ENCODE data around the gene APOBEC3F. TPM values are rescaled to one million over a fixed set of nuclear protein-coding genes. Genes with fewer than 3 reads are reported as not detected.

APOBEC3F gene
- total and polyA plus RNA-seq, 2 donors (not counting 1 experiment from before 2014, with no cell fraction given), result 23.3 to 76.8 TPM

- CTCF ChIA-PET, result no interaction called here
- no peak for ATAC-seq (ENCODE audit: low read depth)
- H3K4me3 Mint-ChIP-seq, result no peak overlapping the region
Measured at GRCh38 chr22:39091126-39092081, 50.7 kb downstream of the APOBEC3F start.

More at GRCh38 chr22:39091126-39092081, 50.7 kb downstream of the APOBEC3F start:
- H3K4me2 ChIP-seq (replicated peaks; ENCODE audit: low read depth, low read length, poor library complexity, severe bottlenecking), result no peak overlapping the region
- H4K20me1 ChIP-seq (ENCODE audit: control insufficient read depth, insufficient read depth, low read length, poor library complexity, severe bottlenecking), result no peaks in the 10 kb centered on the region
- WGBS (ENCODE audit: insufficient coverage), result 96% methylated on average over 17 of the region's 23 CpGs
- H3K4me1 ChIP-seq (ENCODE audit: control insufficient read depth in 2 of 2, insufficient read depth in 2 of 2, low read length in 2 of 2), result peaks cover 31 to 38% of the 10 kb centered on the region in 2 donors
- TF ChIP-seq EZH2 (IDR thresholded peaks at IDR 0.05; ENCODE audit: borderline replicate concordance, insufficient read depth, low read depth, low read length, poor library complexity, severe bottlenecking) (no peak), CTCF (IDR thresholded peaks at IDR 0.05) (no peak)
- Mint-ChIP-seq H3K27ac (peak overlapping the region; percentile 77), H3K27me3 (no peaks in the 10 kb centered on the region), H3K9me3 (ENCODE audit: insufficient read depth) (no peaks in the 10 kb centered on the region), H3K4me1 (peaks cover 50% of the 10 kb centered on the region)
- H3K79me2 ChIP-seq (ENCODE audit: control insufficient read depth, insufficient read depth, low read length), result peaks cover 5% of the 10 kb centered on the region
- POLR2A ChIA-PET, result no interaction called here
- peaks cover under 1 to 12% of the 10 kb centered on the region in 2 experiments for H3K36me3 ChIP-seq (replicated peaks in 1 of 2; ENCODE audit: control extremely low read depth in 1 of 2, control insufficient read depth in 1 of 2, extremely low read depth in 1 of 2, insufficient read depth in 2 of 2, low read length in 1 of 2)
- intact Hi-C loops (cut with micrococcal nuclease), result no loop called here
- no peak overlapping the region for H3K9ac ChIP-seq (ENCODE audit: low read length)
- H3K4me3 ChIP-seq (ENCODE audit: control extremely low read depth in 1 of 5, extremely low read depth in 1 of 5, insufficient read depth in 1 of 5, low read depth in 2 of 5, low read length in 4 of 5), result no peak overlapping the region
- no peak for DNase-seq
- no peaks in the 10 kb centered on the region for H3K9me3 ChIP-seq (ENCODE audit: control extremely low read depth in 1 of 3, control insufficient read depth in 2 of 3, insufficient read depth in 1 of 3, low read length in 2 of 3)
- H2AFZ ChIP-seq (ENCODE audit: insufficient read depth, low read depth, low read length, poor library complexity, severe bottlenecking), result no peak overlapping the region
- H3K27me3 ChIP-seq (replicated peaks in 1 of 4; ENCODE audit: control extremely low read depth in 1 of 4, control insufficient read depth in 3 of 4, insufficient read depth in 4 of 4, low read length in 3 of 4), result no peaks in the 10 kb centered on the region
- H3K27ac ChIP-seq (ENCODE audit: low read length in 2 of 2), result peak overlapping the region; percentile 45 to 58
